Neutrophil (primary cell): Measurements from ENCODE around the gene MMD2.

Experiments used
- H3K27ac ChIP-seq: fragments of 200-600 bp; sonication (generic); 2 replicates; pipeline ENCODE4 v1.5.1; 2016; ENCODE audit warnings: mild to moderate bottlenecking, moderate library complexity
- H3K27me3 ChIP-seq: fragments of 200-600 bp; sonication (generic); 2 replicates; pipeline ENCODE4 v1.6.0; 2016; ENCODE audit warnings: mild to moderate bottlenecking
- H3K36me3 ChIP-seq: fragments of 200-600 bp; sonication (generic); 2 replicates; pipeline ENCODE4 v1.5.1; 2017
- H3K4me1 ChIP-seq, 2 experiments: fragments of 200-600 bp in 1 of 2; sonication (generic) in 1 of 2; 1 replicate in 1 of 2; 2 replicates in 1 of 2; pipeline versions ENCODE4 v1.5.1 to v1.6.1; 2013 to 2016; ENCODE audit warnings: low read depth in 1 of 2, low read length in 1 of 2, mild to moderate bottlenecking in 1 of 2, moderate library complexity in 1 of 2; ENCODE audit not compliant: control insufficient read depth in 1 of 2, insufficient read depth in 1 of 2
- H3K4me3 ChIP-seq, 2 experiments: fragments of 200-600 bp in 1 of 2; sonication (generic) in 1 of 2; 1 replicate in 1 of 2; 2 replicates in 1 of 2; pipeline ENCODE4 v1.5.1; 2013 to 2016; ENCODE audit warnings: low read depth in 1 of 2, low read length in 1 of 2, mild to moderate bottlenecking in 1 of 2, moderate library complexity in 1 of 2
- H3K9me3 ChIP-seq: fragments of 200-600 bp; sonication (generic); 2 replicates; pipeline ENCODE4 v1.5.1; 2016
- TF ChIP-seq, protein P1 (sequence below): fragments of 200-600 bp; sonication (generic); IDR thresholded peaks from 2 replicates; pipeline ENCODE4 v1.5.1; 2016; ENCODE audit warnings: antibody characterized with exemption

The MMD2 gene

GRCh38 chr7:4919969-4920766, 38.8 kb downstream of the MMD2 start:
- TF ChIP-seq, protein P1, sequence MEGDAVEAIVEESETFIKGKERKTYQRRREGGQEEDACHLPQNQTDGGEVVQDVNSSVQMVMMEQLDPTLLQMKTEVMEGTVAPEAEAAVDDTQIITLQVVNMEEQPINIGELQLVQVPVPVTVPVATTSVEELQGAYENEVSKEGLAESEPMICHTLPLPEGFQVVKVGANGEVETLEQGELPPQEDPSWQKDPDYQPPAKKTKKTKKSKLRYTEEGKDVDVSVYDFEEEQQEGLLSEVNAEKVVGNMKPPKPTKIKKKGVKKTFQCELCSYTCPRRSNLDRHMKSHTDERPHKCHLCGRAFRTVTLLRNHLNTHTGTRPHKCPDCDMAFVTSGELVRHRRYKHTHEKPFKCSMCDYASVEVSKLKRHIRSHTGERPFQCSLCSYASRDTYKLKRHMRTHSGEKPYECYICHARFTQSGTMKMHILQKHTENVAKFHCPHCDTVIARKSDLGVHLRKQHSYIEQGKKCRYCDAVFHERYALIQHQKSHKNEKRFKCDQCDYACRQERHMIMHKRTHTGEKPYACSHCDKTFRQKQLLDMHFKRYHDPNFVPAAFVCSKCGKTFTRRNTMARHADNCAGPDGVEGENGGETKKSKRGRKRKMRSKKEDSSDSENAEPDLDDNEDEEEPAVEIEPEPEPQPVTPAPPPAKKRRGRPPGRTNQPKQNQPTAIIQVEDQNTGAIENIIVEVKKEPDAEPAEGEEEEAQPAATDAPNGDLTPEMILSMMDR, result no peak

GRCh38 chr7:4916113-4916512, 42.9 kb downstream of the MMD2 start:
- TF ChIP-seq, protein P1, result no peak
- H3K27ac ChIP-seq, result no peak overlapping the region
- H3K36me3 ChIP-seq, result no peaks in the 10 kb centered on the region
- H3K27me3 ChIP-seq, result no peaks in the 10 kb centered on the region
- H3K9me3 ChIP-seq, result no peaks in the 10 kb centered on the region
- H3K4me3 ChIP-seq, result no peak overlapping the region
- H3K4me1 ChIP-seq, result no peaks in the 10 kb centered on the region

More at GRCh38 chr7:4919969-4920766, 38.8 kb downstream of the MMD2 start:
- Histone ChIP-seq H3K4me1 (no peaks in the 10 kb centered on the region), H3K36me3 (no peaks in the 10 kb centered on the region), H3K9me3 (no peaks in the 10 kb centered on the region), H3K27ac (no peak overlapping the region), H3K4me3 (no peak overlapping the region), H3K27me3 (peaks cover 4% of the 10 kb centered on the region)

DNA sequence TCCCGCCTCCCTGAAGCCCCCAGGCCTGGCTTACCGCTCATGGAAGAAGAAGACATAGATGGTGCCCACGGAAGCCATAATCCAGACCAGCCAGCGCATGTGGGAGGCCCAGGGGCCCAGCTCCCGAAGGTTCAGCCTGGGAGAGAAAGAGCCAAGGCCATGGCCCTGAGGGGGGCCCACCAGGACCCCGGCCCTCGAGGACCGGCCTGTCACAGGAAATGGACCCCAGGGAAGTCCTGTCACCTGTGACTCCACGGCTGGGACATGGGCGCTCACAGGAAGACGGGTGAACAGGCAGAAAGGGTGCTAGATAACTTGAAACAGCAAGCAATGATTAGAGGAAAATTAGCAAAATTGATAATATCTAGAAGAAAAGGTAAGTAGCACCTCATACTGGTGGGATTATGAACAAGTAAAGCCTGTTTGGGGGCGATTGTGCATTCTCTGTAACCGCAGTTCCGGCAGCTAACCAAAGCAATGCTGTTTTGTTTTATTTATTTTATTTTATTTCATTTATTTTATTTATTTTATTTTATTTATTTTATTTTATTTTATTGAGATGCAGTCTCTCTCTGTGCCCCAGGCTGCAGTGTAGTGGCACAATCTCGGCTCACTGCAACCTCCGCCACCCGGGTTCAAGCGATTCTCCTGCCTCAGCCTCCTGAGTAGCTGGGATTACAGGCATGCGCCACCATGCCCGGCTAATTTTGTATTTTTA, 47.7 kb downstream of the MMD2 start:
- Histone ChIP-seq H3K9me3 (no peaks in the 10 kb centered on the region), H3K27ac (no peak overlapping the region), H3K4me1 (no peaks in the 10 kb centered on the region), H3K4me3 (no peak overlapping the region), H3K27me3 (no peaks in the 10 kb centered on the region), H3K36me3 (no peaks in the 10 kb centered on the region)
- TF ChIP-seq, protein P1, result no peak

DNA sequence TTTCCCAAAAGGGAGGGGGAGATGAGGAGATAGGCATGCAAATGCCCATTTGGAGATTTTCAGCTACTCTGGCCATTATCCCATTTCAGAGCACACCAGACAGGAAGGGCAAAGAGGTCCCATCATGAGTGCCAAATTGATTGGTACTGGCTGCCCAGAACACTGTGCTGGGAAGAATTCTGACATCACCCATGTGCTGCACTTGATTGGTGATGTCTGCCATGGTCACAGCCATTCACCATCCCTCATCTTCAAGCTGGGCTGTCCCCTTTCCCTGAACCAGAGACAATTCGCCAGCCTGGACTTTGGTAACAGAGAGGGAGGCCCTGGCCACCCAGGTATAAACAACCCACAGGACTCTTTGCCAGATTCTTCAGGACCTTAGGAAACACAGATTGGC, 52.3 kb downstream of the MMD2 start:
- Histone ChIP-seq H3K4me3 (no peak overlapping the region), H3K27me3 (no peaks in the 10 kb centered on the region), H3K36me3 (no peaks in the 10 kb centered on the region), H3K9me3 (no peaks in the 10 kb centered on the region), H3K27ac (no peak overlapping the region), H3K4me1 (no peaks in the 10 kb centered on the region)
- TF ChIP-seq, protein P1, result no peak

- Histone ChIP-seq H3K9me3 (no peaks in the 10 kb centered on the region), H3K4me1 (no peaks in the 10 kb centered on the region), H3K4me3 (no peak overlapping the region), H3K27me3 (no peaks in the 10 kb centered on the region), H3K27ac (no peak overlapping the region), H3K36me3 (no peaks in the 10 kb centered on the region)
- TF ChIP-seq, protein P1, result no peak
These were observed 53.8 kb downstream of the MMD2 start for GRCh38 chr7:4905171-4905570.
